ENCODE measurements around the gene C1QA. TPM values are rescaled to one million over a fixed set of nuclear protein-coding genes. Genes with fewer than 3 reads are reported as not detected.

The C1QA gene
- total and polyA plus RNA-seq, 2 experiments from 2014 or later = 5.9 to 7.8 TPM

DNA sequence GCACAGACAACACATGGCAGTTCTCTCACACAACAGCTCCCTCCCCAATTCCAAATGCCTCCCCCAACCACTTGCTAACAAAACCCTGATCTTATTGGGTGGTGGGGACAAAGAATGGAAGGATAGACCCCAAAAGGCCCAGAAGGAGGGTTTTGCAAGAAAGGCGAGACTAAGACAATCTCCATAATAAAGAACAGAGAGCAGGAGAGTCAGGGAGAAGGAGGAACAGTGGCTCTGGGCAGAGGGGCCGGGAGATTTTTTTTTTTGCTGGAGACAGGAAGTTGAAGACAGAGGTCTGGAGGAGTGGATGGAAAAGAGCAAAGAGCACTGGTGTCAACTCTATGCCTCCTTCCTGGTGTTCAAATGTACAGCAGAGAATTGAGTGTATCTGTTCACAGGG lies 6.5 kb upstream of the C1QA start:
- WGBS (ENCODE audit: low lambda C conversion rate, missing lambda C conversion rate) = 29% methylated on average over 2 of the region's 2 CpGs
- Histone ChIP-seq H3K36me3 (replicated peaks; ENCODE audit: insufficient read depth, low read depth) (no peaks in the 10 kb centered on the region), H4K20me1 (ENCODE audit: insufficient read depth, poor library complexity, severe bottlenecking) (no peaks in the 10 kb centered on the region), H3K9me3 (ENCODE audit: low read depth) (no peaks in the 10 kb centered on the region), H3K4me3 (no peak overlapping the region), H3K9me2 (replicated peaks; ENCODE audit: insufficient read depth) (no peaks in the 10 kb centered on the region), H3K4me2 (no peak overlapping the region), H3K27ac (no peak overlapping the region), H3K4me1 (ENCODE audit: insufficient read depth) (no peaks in the 10 kb centered on the region), H2AFZ (no peak overlapping the region), H3K79me2 (no peaks in the 10 kb centered on the region), H3K27me3 (peaks cover 56% of the 10 kb centered on the region)
- no peak for DNase-seq (ENCODE audit: low spot score)
- TF ChIP-seq, protein P1, sequence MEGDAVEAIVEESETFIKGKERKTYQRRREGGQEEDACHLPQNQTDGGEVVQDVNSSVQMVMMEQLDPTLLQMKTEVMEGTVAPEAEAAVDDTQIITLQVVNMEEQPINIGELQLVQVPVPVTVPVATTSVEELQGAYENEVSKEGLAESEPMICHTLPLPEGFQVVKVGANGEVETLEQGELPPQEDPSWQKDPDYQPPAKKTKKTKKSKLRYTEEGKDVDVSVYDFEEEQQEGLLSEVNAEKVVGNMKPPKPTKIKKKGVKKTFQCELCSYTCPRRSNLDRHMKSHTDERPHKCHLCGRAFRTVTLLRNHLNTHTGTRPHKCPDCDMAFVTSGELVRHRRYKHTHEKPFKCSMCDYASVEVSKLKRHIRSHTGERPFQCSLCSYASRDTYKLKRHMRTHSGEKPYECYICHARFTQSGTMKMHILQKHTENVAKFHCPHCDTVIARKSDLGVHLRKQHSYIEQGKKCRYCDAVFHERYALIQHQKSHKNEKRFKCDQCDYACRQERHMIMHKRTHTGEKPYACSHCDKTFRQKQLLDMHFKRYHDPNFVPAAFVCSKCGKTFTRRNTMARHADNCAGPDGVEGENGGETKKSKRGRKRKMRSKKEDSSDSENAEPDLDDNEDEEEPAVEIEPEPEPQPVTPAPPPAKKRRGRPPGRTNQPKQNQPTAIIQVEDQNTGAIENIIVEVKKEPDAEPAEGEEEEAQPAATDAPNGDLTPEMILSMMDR (IDR thresholded peaks at IDR 0.05; ENCODE audit: poor library complexity) = no peak
- no peak for TF ChIP-seq EZH2phosphoT487 (IDR thresholded peaks at IDR 0.05; ENCODE audit: low read depth, severe bottlenecking, unreplicated experiment)
- no peak for TF ChIP-seq EZH2 (IDR thresholded peaks at IDR 0.05; ENCODE audit: borderline replicate concordance)

DNA sequence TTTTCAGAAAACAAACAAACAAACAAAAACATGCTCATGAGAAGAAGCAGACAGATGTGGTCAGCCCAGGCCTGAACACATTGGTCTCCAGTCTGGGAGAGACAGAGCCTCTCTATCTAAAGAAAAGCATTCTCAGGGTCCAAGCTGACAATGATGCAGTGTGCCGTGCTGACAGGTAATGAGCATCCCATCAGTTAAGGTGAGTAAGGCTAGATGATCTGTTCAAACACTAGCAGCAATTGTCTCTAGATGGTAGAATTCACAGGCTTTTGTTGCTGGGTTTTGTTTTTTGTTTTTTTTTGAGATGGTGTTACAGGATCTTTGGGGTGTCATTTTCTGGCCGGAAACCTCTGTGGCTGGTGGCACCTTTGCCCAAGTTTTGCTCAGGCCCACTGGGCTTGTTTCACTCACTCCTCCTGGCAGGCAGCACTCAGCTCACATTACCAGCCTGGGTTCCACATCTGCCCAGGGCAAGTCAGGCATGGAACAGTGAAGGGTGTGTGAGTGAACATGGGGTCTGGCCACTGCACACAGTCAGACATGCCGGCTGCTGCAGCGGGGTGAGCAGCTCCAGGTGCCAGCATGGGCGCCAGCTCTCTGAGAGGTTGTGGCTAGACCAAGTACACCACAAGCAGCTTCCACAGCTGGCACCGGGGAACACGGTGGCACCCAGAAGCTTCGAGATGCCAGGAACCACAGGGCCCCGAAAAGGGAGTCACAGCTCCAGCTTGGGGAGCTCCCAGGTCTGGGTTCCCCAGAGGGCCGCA lies 2.5 kb upstream of the C1QA start:
- Histone ChIP-seq H2AFZ (no peak overlapping the region), H3K27me3 (peaks cover 30% of the 10 kb centered on the region), H3K9me3 (ENCODE audit: low read depth) (no peaks in the 10 kb centered on the region), H3K79me2 (no peaks in the 10 kb centered on the region), H3K9me2 (replicated peaks; ENCODE audit: insufficient read depth) (no peaks in the 10 kb centered on the region), H3K27ac (no peak overlapping the region), H3K36me3 (replicated peaks; ENCODE audit: insufficient read depth, low read depth) (no peaks in the 10 kb centered on the region), H3K4me1 (ENCODE audit: insufficient read depth) (no peaks in the 10 kb centered on the region), H4K20me1 (ENCODE audit: insufficient read depth, poor library complexity, severe bottlenecking) (no peaks in the 10 kb centered on the region), H3K4me2 (no peak overlapping the region), H3K4me3 (no peak overlapping the region)
- TF ChIP-seq EZH2phosphoT487 (IDR thresholded peaks at IDR 0.05; ENCODE audit: low read depth, severe bottlenecking, unreplicated experiment) = no peak
- WGBS (ENCODE audit: low lambda C conversion rate, missing lambda C conversion rate) = 93% methylated on average over 10 of the region's 10 CpGs
- no peak for DNase-seq (ENCODE audit: low spot score)

DNA sequence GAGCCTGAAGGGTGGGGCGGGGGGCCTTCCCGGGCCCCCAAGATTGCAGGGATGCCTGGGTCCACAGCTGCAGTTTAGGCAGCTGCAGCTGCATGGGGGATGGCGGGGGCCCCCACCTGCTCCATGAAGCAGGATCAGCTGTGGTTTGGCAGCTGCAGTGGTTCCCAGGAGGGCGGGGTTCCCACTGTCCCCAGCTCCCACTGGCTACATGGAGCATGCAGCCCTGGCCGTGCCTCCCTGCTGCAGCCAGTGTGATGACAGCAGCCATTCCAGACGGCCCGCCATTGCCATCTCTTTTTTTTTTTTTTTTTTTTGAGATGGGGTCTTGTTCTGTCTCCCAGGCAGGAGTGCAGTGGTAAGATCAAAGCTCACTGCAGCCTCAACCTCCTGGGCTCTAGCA lies 992 bp upstream of the C1QA start:
- Histone ChIP-seq H3K27ac (no peak overlapping the region), H4K20me1 (ENCODE audit: insufficient read depth, poor library complexity, severe bottlenecking) (no peaks in the 10 kb centered on the region), H2AFZ (no peak overlapping the region), H3K4me3 (no peak overlapping the region), H3K9me2 (replicated peaks; ENCODE audit: insufficient read depth) (no peaks in the 10 kb centered on the region), H3K27me3 (peaks cover 18% of the 10 kb centered on the region), H3K4me2 (no peak overlapping the region), H3K79me2 (no peaks in the 10 kb centered on the region), H3K9me3 (ENCODE audit: low read depth) (no peaks in the 10 kb centered on the region), H3K36me3 (replicated peaks; ENCODE audit: insufficient read depth, low read depth) (no peaks in the 10 kb centered on the region), H3K4me1 (ENCODE audit: insufficient read depth) (no peaks in the 10 kb centered on the region)
- WGBS (ENCODE audit: low lambda C conversion rate, missing lambda C conversion rate) = 75% methylated on average over 7 of the region's 7 CpGs
- TF ChIP-seq EZH2 (IDR thresholded peaks at IDR 0.05; ENCODE audit: borderline replicate concordance) (no peak), EZH2phosphoT487 (IDR thresholded peaks at IDR 0.05; ENCODE audit: low read depth, severe bottlenecking, unreplicated experiment) (no peak)
- TF ChIP-seq, protein P1 (IDR thresholded peaks at IDR 0.05; ENCODE audit: poor library complexity) = no peak
- DNase-seq (ENCODE audit: low spot score) = no peak

DNA sequence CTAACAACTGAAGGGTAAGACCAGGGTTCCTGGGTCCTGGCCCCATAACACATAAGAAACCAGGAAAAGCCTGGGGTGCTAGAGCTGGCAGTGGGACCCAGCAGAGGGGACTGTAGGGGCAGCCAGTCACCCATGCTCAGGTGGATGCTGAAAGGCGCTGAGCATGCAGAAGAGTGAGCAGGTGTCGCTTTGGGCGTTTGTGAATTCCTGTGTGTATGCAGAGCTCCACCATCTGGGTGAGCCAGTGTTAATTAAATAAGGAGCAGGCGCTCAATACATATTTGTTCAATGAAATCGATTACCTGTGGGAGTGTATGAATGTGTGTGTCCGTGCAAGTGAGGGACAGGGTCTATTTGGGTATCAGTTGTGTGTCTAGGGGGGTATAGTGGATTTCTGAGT lies 499 bp downstream of the C1QA start:
- no peak overlapping the region for H3K4me2 ChIP-seq
- no peak overlapping the region for H2AFZ ChIP-seq
- no peaks in the 10 kb centered on the region for H3K9me2 ChIP-seq (replicated peaks; ENCODE audit: insufficient read depth)
- peaks cover 11% of the 10 kb centered on the region for H3K27me3 ChIP-seq
- no peaks in the 10 kb centered on the region for H3K4me1 ChIP-seq (ENCODE audit: insufficient read depth)
- H3K36me3 ChIP-seq (replicated peaks; ENCODE audit: insufficient read depth, low read depth) = no peaks in the 10 kb centered on the region
- H3K79me2 ChIP-seq = no peaks in the 10 kb centered on the region
- no peak overlapping the region for H3K4me3 ChIP-seq
- no peaks in the 10 kb centered on the region for H3K9me3 ChIP-seq (ENCODE audit: low read depth)
- H3K27ac ChIP-seq = no peak overlapping the region
- H4K20me1 ChIP-seq (ENCODE audit: insufficient read depth, poor library complexity, severe bottlenecking) = no peaks in the 10 kb centered on the region
- TF ChIP-seq EZH2 (IDR thresholded peaks at IDR 0.05; ENCODE audit: borderline replicate concordance) = no peak
- TF ChIP-seq, protein P1 (IDR thresholded peaks at IDR 0.05; ENCODE audit: poor library complexity) = no peak
- TF ChIP-seq EZH2phosphoT487 (IDR thresholded peaks at IDR 0.05; ENCODE audit: low read depth, severe bottlenecking, unreplicated experiment) = no peak
- DNase-seq (ENCODE audit: low spot score) = no peak
- 70% methylated on average over 6 of the region's 6 CpGs for WGBS (ENCODE audit: low lambda C conversion rate, missing lambda C conversion rate)
